HL-60 (cell line): ENCODE data around the gene MMP10.
A peak's percentile ranks its signal among the peaks of the same experiment; 100 is the strongest.

ENCODE experiments used
- DNase-seq, 2 experiments: peaks; one replicate each; pipeline ENCODE4 v3.0.0-alpha.2; 2010 to 2020; ENCODE audit warnings: low read depth in 1 of 2, low spot score in 1 of 2
- H3K27ac ChIP-seq: fragments of 250-450 bp; sonication (Bioruptor Pico); replicated peaks from 2 replicates; pipeline ENCODE4 v1.5.1; 2020; ENCODE audit warnings: mild to moderate bottlenecking, moderate library complexity
- H3K27me3 ChIP-seq: fragments of 250-450 bp; sonication (Bioruptor Pico); 2 replicates; pipeline ENCODE4 v1.5.1; 2021; ENCODE audit warnings: mild to moderate bottlenecking, moderate library complexity; ENCODE audit not compliant: insufficient read depth, poor library complexity, severe bottlenecking
- H3K4me3 ChIP-seq: replicated peaks from 2 replicates; pipeline ENCODE4 v1.5.1; 2011; ENCODE audit warnings: mild to moderate bottlenecking, control low read depth, low read length; ENCODE audit not compliant: insufficient read depth
- GABPA ChIP-seq: IDR thresholded peaks from 2 replicates; pipeline ENCODE4 v1.6.1; 2012; ENCODE audit warnings: low read depth
- POLR2AphosphoS5 ChIP-seq: IDR thresholded peaks from 2 replicates; pipeline ENCODE4 v1.6.1; 2012; ENCODE audit warnings: low read depth
- SPI1 ChIP-seq: IDR thresholded peaks from 2 replicates; pipeline ENCODE4 v1.6.1; 2012; ENCODE audit warnings: low read depth, mild to moderate bottlenecking, borderline replicate concordance
- TF ChIP-seq, protein P1 (sequence below): IDR thresholded peaks from 2 replicates; pipeline ENCODE4 v1.6.1; 2012; ENCODE audit warnings: low read depth; ENCODE audit not compliant: insufficient replicate concordance
- TF ChIP-seq, protein P2 (sequence below): IDR thresholded peaks from one replicate; pipeline ENCODE4 v1.5.1; 2011; ENCODE audit warnings: low read length, control low read depth, inconsistent platforms; ENCODE audit not compliant: insufficient read depth

Gene MMP10

DNA sequence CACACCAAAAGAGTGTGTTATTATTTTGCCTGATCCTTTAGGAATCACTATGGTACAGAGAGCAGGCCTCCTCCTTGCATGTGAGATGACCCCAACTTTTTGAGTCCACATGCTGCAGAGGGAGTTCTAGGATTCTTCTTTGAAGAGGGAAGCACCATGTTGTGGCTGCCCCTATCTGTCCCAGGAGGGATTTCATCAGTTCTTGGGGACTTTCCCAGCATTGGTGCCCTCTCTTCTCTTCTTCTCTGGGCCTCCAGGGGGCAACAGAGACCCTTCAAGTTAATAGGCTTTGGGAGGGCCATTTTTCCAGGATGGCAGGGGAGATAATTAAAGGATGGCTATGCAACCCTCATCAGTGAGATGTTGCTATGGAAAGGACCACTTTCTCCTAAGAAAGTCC is 14.0 kb upstream of the MMP10 start:
- H3K27ac ChIP-seq = no peak overlapping the region

DNA sequence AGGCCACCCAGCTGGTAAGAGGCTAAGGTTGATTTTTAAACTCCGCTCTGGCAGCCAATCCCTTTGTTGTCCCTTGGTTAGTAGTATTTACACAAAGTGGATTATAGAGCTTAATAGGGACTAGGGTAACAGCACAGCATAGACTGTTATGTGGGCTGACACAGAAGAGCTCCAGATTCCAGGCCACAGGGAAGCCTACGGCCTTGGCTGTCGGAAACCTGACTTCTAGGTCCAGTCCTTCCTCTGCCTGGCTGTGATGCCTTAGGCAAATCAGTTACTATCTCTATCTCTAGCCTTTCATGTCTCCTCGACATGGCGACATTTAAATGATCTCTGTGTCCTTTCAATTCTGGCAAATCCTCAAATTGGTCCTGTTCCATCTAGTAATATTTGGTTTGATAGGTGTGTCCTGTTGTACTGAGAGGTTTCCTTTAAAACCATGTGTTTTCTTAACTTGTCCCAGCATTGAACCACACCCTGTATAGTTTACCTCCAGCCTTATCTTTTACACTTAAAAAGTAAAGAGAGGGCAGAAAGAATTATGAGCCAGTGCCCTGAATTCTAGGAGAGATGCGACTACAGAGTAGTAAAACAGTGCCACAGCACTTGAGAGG is 13.4 kb upstream of the MMP10 start:
- TF ChIP-seq SPI1 (no peak), GABPA (no peak), POLR2AphosphoS5 (no peak)
- TF ChIP-seq, protein P1, sequence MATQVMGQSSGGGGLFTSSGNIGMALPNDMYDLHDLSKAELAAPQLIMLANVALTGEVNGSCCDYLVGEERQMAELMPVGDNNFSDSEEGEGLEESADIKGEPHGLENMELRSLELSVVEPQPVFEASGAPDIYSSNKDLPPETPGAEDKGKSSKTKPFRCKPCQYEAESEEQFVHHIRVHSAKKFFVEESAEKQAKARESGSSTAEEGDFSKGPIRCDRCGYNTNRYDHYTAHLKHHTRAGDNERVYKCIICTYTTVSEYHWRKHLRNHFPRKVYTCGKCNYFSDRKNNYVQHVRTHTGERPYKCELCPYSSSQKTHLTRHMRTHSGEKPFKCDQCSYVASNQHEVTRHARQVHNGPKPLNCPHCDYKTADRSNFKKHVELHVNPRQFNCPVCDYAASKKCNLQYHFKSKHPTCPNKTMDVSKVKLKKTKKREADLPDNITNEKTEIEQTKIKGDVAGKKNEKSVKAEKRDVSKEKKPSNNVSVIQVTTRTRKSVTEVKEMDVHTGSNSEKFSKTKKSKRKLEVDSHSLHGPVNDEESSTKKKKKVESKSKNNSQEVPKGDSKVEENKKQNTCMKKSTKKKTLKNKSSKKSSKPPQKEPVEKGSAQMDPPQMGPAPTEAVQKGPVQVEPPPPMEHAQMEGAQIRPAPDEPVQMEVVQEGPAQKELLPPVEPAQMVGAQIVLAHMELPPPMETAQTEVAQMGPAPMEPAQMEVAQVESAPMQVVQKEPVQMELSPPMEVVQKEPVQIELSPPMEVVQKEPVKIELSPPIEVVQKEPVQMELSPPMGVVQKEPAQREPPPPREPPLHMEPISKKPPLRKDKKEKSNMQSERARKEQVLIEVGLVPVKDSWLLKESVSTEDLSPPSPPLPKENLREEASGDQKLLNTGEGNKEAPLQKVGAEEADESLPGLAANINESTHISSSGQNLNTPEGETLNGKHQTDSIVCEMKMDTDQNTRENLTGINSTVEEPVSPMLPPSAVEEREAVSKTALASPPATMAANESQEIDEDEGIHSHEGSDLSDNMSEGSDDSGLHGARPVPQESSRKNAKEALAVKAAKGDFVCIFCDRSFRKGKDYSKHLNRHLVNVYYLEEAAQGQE = no peak
- TF ChIP-seq, protein P2, sequence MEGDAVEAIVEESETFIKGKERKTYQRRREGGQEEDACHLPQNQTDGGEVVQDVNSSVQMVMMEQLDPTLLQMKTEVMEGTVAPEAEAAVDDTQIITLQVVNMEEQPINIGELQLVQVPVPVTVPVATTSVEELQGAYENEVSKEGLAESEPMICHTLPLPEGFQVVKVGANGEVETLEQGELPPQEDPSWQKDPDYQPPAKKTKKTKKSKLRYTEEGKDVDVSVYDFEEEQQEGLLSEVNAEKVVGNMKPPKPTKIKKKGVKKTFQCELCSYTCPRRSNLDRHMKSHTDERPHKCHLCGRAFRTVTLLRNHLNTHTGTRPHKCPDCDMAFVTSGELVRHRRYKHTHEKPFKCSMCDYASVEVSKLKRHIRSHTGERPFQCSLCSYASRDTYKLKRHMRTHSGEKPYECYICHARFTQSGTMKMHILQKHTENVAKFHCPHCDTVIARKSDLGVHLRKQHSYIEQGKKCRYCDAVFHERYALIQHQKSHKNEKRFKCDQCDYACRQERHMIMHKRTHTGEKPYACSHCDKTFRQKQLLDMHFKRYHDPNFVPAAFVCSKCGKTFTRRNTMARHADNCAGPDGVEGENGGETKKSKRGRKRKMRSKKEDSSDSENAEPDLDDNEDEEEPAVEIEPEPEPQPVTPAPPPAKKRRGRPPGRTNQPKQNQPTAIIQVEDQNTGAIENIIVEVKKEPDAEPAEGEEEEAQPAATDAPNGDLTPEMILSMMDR = no peak
- no peak overlapping the region for H3K4me3 ChIP-seq
- no peak for DNase-seq
- peaks cover 2% of the 10 kb centered on the region for H3K27me3 ChIP-seq
- H3K27ac ChIP-seq = no peak overlapping the region

More for the DNA sequence above, 14.0 kb upstream of the MMP10 start:
- DNase-seq = peak in 1 of 2 experiments; percentile 9
- TF ChIP-seq, protein P2 = no peak
- TF ChIP-seq, protein P1 = no peak
- no peak for TF ChIP-seq POLR2AphosphoS5
- no peak for TF ChIP-seq GABPA
- no peak for TF ChIP-seq SPI1
- H3K4me3 ChIP-seq = no peak overlapping the region
- peaks cover 2% of the 10 kb centered on the region for H3K27me3 ChIP-seq

DNA sequence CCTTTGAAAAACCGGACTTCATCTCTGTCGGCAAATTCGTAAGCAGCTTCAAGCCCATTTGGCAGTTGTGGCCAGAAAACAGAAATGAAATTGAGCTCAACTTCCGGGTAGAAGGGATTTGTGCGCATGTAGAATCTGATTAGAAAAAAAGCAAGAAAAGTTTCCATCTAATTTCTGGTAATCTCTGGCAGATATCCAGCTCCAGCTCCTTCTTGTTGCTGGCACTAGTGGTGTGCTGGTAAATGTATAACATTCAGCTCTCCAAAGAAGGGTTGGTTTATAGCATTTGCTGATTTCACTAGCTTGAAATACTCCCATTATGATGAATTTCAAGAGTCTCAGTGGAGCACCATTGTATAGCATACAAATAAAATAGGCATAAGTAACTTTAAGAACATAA is 12.2 kb upstream of the MMP10 start:
- DNase-seq = no peak
- no peak overlapping the region for H3K4me3 ChIP-seq
- no peak overlapping the region for H3K27ac ChIP-seq
- peaks cover 2% of the 10 kb centered on the region for H3K27me3 ChIP-seq
- TF ChIP-seq POLR2AphosphoS5 = no peak
- TF ChIP-seq GABPA = no peak
- TF ChIP-seq, protein P2 = no peak
- TF ChIP-seq SPI1 = no peak
- TF ChIP-seq, protein P1 = no peak
